Measurements from ENCODE around the gene BEST2. TPM values are rescaled to one million over a fixed set of nuclear protein-coding genes. Genes with fewer than 3 reads are reported as not detected.

Gene BEST2
- total RNA-seq, 1 donor = not detected

- H3K27ac ChIP-seq (ENCODE audit: low read depth, low read length) = no peak overlapping the region
- H3K79me2 ChIP-seq (ENCODE audit: insufficient read depth, low read length) = no peaks in the 10 kb centered on the region
- no peak for TF ChIP-seq CTCF (IDR thresholded peaks at IDR 0.05; ENCODE audit: extremely low read depth, low read depth, low read length)
- DNase-seq (ENCODE audit: insufficient read length, low spot score, missing footprints) = peak; percentile 62
- no peak overlapping the region for H3K4me2 ChIP-seq (ENCODE audit: insufficient read depth, low read length)
- no peaks in the 10 kb centered on the region for H4K20me1 ChIP-seq (ENCODE audit: insufficient read depth, low read length)
- no peaks in the 10 kb centered on the region for H3K9me3 ChIP-seq (ENCODE audit: low read depth, low read length)
- no peaks in the 10 kb centered on the region for H3K27me3 ChIP-seq (ENCODE audit: insufficient read depth, low read length)
- H3K4me1 ChIP-seq (ENCODE audit: insufficient read depth, low read length) = peaks cover 2% of the 10 kb centered on the region
- no peaks in the 10 kb centered on the region for H3K36me3 ChIP-seq (ENCODE audit: insufficient read depth, low read length)
- H2AFZ ChIP-seq (ENCODE audit: low read length) = no peak overlapping the region
- no peak overlapping the region for H3K4me3 ChIP-seq (ENCODE audit: insufficient read depth, low read length)
These were observed 15.6 kb downstream of the BEST2 start for GRCh38 chr19:12767150-12767549.

- Histone ChIP-seq H4K20me1 (ENCODE audit: insufficient read depth, low read length) (no peaks in the 10 kb centered on the region), H3K9me3 (ENCODE audit: low read depth, low read length) (no peaks in the 10 kb centered on the region), H2AFZ (ENCODE audit: low read length) (no peak overlapping the region), H3K4me2 (ENCODE audit: insufficient read depth, low read length) (no peak overlapping the region), H3K36me3 (ENCODE audit: insufficient read depth, low read length) (no peaks in the 10 kb centered on the region), H3K27me3 (ENCODE audit: insufficient read depth, low read length) (no peaks in the 10 kb centered on the region), H3K79me2 (ENCODE audit: insufficient read depth, low read length) (no peaks in the 10 kb centered on the region), H3K27ac (ENCODE audit: low read depth, low read length) (no peak overlapping the region), H3K4me1 (ENCODE audit: insufficient read depth, low read length) (peaks cover 3% of the 10 kb centered on the region), H3K4me3 (ENCODE audit: insufficient read depth, low read length) (no peak overlapping the region)
- no peak for TF ChIP-seq CTCF (IDR thresholded peaks at IDR 0.05; ENCODE audit: extremely low read depth, low read depth, low read length)
- DNase-seq (ENCODE audit: insufficient read length, low spot score, missing footprints) = peak; percentile 43
These were observed 16.1 kb downstream of the BEST2 start for GRCh38 chr19:12767666-12768065.

DNA sequence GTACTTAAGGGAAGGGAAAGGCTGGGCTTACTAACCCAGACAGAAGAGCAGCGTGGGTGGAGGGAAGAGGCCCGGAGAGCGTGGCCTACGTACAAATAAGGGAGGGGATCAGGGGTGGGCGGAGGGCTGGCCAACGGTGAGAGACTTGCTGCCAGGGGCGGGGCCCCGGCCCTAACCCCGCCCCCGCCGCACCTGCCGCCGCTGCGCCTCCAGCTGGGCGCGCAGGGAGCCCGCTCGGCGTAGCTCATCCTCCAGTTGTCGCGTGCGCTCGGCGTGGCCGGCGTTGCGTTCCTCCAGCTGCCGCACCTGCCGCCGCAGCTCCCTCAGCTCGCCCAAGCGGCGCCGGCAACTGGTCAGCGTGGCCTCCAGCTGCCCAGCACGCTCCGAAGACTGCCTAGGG lies 18.1 kb downstream of the BEST2 start:
- H3K79me2 ChIP-seq (ENCODE audit: insufficient read depth, low read length) = no peaks in the 10 kb centered on the region
- H2AFZ ChIP-seq (ENCODE audit: low read length) = no peak overlapping the region
- H3K4me1 ChIP-seq (ENCODE audit: insufficient read depth, low read length) = peaks cover 12% of the 10 kb centered on the region
- no peaks in the 10 kb centered on the region for H3K36me3 ChIP-seq (ENCODE audit: insufficient read depth, low read length)
- no peaks in the 10 kb centered on the region for H4K20me1 ChIP-seq (ENCODE audit: insufficient read depth, low read length)
- DNase-seq (ENCODE audit: insufficient read length, low spot score, missing footprints) = peak; percentile 29
- TF ChIP-seq CTCF (IDR thresholded peaks at IDR 0.05; ENCODE audit: extremely low read depth, low read depth, low read length) = no peak
- no peak overlapping the region for H3K27ac ChIP-seq (ENCODE audit: low read depth, low read length)
- no peak overlapping the region for H3K4me3 ChIP-seq (ENCODE audit: insufficient read depth, low read length)
- no peaks in the 10 kb centered on the region for H3K9me3 ChIP-seq (ENCODE audit: low read depth, low read length)
- H3K4me2 ChIP-seq (ENCODE audit: insufficient read depth, low read length) = no peak overlapping the region
- no peaks in the 10 kb centered on the region for H3K27me3 ChIP-seq (ENCODE audit: insufficient read depth, low read length)

- Histone ChIP-seq H4K20me1 (ENCODE audit: insufficient read depth, low read length) (no peaks in the 10 kb centered on the region), H3K4me3 (ENCODE audit: insufficient read depth, low read length) (no peak overlapping the region), H3K4me2 (ENCODE audit: insufficient read depth, low read length) (no peak overlapping the region), H3K79me2 (ENCODE audit: insufficient read depth, low read length) (no peaks in the 10 kb centered on the region), H3K9me3 (ENCODE audit: low read depth, low read length) (no peaks in the 10 kb centered on the region), H3K4me1 (ENCODE audit: insufficient read depth, low read length) (peaks cover 17% of the 10 kb centered on the region), H3K27me3 (ENCODE audit: insufficient read depth, low read length) (no peaks in the 10 kb centered on the region), H2AFZ (ENCODE audit: low read length) (no peak overlapping the region), H3K36me3 (ENCODE audit: insufficient read depth, low read length) (no peaks in the 10 kb centered on the region), H3K27ac (ENCODE audit: low read depth, low read length) (no peak overlapping the region)
- no peak for TF ChIP-seq CTCF (IDR thresholded peaks at IDR 0.05; ENCODE audit: extremely low read depth, low read depth, low read length)
- DNase-seq (ENCODE audit: insufficient read length, low spot score, missing footprints) = peak; percentile 50
These were observed 19.3 kb downstream of the BEST2 start for GRCh38 chr19:12770922-12771321.
